Measurements from ENCODE around the gene DGKG.

Gene DGKG

DNA sequence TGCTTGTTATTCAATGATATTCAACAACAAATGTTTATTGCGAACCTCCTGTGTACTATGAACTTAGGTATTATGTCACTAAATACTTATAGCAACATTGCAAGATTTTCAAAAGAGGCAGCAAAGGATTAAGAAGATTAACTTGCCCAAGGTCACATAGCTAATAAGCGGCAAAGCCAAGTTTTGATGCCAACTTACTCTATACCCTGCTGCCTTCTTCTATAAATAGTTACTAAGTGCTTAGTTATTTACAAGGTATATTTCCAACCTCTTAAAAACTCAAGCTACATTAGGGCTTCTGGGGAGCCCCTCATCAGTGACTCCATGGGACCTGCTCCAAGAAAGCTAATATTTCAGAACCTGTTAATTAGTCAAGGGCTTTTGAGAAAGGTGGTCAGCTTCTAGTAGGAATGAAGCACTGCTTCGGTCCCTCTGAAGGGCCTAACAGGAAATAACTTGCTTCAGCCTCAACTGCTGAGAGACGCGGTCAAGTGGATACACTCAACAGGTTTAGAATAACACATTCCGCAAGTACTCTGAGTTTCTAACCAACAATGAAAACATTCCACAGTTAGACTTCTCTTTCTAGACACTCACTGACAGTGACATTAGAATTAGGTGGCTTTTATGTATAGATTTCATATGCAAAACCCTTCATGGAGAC is 125.5 kb downstream of the DGKG start:
- no peak for DNase-seq

- DNase-seq: no peak
Measured at GRCh38 chr3:186235554-186235953, 126.5 kb downstream of the DGKG start.

DNA sequence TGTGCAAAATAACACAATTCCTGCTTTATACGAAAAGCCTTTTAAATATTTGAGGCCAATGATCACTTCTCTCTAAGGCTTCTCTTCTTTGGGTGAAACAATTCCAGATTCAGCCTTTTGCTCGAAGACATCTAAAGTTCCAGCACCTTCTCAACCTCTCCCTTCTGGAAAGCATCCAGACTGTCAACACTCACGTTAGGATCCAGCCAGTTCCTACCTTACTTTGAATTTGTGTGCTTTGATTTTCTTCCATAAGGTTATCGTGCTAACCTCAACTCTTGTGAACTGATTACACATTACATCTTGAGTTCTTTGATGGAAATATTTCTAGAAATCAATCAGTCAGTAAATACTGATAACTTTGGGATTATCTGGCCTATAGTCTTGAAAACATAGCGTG is 127.9 kb downstream of the DGKG start:
- no peak for DNase-seq

- DNase-seq: no peak
Measured at GRCh38 chr3:186226482-186226881, 135.6 kb downstream of the DGKG start.

DNA sequence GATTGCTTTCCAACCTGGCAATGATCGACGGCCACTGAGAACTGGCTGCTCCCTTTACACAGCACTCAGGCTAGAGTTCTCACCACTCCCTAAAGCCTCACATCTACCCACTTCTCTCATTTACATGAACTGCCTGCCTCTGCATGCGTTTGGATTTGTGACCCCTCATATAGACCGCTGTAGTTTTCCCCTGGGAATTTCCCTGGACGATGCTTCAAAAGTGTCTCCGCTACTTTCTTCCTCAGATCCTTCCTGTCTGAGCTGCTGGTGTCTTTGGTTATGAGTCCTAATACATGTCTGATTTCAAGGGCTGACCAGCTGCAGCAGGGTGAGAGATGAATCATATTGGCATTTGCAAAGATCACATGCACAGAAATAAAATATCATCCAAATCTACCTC is 136.4 kb downstream of the DGKG start:
- DNase-seq: no peak

DNA sequence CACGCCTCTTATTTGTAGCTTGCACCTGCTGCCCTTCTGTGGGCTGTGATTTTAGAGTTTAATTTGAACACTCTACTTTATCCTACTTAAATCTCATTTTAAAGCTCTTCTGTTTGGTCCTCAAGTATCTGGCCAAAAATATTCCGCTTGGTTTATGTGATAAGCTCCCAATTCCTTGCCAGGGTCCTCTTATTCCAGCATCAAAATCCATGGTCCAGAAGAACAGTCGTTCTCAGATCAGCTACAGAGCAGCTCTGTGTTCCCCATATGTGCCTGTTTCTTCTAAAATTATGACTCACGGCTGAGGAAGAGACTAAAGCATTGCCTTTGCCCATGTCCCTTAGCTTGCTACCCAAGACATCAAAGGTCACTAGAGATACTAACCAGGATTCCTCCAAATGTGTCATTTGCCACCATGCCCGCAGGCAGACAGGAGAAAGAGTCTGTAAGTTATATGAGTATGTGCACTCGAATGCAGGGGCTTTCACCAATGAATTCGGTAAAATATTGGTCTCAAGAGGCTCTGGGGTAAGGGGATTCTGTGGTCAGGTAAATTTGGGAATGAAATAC is 137.9 kb downstream of the DGKG start:
- DNase-seq: no peak

- no peak for DNase-seq
Measured at GRCh38 chr3:186223476-186223875, 138.6 kb downstream of the DGKG start.

DNA sequence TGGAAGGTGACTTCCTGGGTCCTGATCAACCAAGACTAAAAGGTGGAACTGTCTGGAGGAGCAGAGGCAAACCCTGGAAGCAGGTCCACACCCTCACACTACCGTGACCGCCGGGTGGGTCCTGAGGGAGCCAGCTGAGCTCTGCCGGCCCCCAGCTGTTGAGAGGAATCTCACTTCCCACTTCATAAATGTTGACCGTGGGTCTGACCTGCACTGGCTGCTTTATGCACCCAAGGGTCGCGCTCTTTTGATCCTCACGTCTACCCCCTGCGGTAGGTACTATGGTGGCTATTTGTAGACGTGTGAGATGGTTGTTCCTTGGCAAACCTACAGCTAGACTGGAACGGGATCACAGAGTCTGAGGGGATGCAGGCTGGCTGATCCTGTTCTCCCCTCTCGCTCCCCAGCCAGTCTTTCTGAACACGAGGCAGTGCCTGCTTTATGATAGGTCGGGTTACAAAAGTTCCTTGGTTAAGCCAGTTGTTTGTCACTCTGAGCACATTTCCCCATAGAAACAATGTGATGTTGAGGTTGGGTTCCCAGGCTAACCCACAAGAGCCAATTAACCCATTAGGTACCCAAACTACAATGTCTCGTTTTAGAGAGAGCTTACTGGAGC is 140.2 kb downstream of the DGKG start:
- DNase-seq: no peak

GRCh38 chr3:186220911-186221645 is 141.0 kb downstream of the DGKG start:
- DNase-seq: no peak

- DNase-seq: no peak
Measured at GRCh38 chr3:186220365-186220764, 141.7 kb downstream of the DGKG start.

DNA sequence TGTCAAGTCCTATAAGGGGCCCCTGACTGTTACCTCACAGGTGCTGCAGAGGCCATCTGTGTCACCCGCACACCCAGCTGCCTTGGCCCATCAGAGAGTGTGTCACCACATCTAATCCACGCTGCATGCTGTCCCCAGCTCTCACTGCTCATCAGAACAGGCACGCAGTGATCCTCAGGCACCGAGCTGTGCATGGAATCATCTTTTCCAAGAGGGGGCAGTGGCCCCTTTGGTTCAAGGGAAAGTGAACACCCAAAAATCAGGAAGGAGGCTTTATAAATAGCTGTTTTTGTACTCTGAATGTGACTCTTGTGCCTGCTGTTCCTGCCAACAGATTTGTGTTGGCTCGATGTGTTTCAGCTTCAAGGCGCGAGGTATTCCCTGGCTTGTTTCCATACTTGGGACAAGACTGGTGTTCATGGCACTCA is 142.8 kb downstream of the DGKG start:
- no peak for DNase-seq

- no peak for DNase-seq
Measured at GRCh38 chr3:186218421-186218820, 143.6 kb downstream of the DGKG start.

DNA sequence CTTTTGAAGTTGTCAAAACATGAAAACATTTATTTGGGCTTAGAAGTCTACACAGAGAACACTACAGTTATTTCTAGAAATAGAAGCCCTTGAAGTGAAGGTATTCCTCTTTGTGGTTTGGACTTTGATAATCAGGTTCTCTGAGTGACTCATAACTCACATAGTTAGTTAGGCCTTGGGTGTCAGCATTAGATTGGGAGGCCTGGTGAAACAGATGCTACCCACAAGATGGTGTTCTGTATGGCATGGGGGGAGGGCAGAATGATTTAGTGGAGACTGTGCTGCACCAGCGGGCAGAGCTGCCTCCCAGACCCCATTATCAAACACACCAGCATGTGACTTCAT is 144.2 kb downstream of the DGKG start:
- DNase-seq: no peak

GRCh38 chr3:186216900-186217819 is 144.9 kb downstream of the DGKG start:
- DNase-seq: no peak

- DNase-seq: no peak
Measured at GRCh38 chr3:186214670-186215069, 147.4 kb downstream of the DGKG start.

GRCh38 chr3:186213946-186214345 is 148.1 kb downstream of the DGKG start:
- no peak for DNase-seq

DNA sequence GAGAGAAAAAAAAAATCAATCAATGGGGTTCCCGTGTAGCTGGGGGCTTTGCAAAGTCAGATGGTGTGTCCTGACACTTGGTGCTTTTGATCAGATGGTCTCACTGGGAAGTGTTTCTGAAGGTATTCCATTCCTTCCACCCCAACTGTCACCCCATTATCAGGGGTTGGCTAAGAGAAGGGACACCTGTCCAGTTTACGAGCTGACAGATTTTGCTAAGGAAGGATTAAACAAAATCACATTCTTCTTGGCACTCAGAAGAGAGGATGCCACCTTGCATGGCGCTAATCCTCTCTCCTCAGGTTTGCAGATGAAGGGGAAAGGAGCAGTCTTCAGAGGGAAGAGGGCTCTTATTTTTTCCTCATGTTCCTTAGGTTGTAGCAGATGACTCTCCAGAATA is 149.4 kb downstream of the DGKG start:
- DNase-seq: no peak

GRCh38 chr3:186210852-186211500 is 151.1 kb downstream of the DGKG start:
- no peak for DNase-seq

GRCh38 chr3:186209810-186210752 is 152.0 kb downstream of the DGKG start:
- no peak for DNase-seq

- no peak for DNase-seq
Measured at GRCh38 chr3:186208296-186208989, 153.6 kb downstream of the DGKG start.

DNA sequence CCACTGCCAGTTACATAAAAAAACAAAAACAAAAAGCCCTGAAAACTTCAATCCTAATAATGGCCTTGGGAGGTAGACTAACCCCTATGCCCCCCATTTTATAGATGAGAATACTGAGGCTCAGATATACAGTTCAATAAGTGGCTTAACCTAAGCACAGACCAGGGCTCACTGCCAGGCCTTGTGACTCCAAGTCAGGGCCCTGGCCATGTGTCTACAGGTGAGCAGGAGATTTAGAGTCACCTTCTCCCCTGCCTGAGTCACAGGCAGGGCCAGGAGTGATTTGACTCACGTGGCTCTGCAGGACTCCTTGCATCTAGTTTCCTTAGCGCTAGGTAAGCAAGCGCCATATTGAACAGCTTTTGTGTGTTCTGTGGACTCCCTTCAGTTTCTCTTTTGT is 154.5 kb downstream of the DGKG start:
- no peak for DNase-seq

All from stimulated activated CD4-positive, alpha-beta T cell treated with anti-CD3 and anti-CD28 coated beads, Interleukin-4, amount 100 ng/mL, for 24 hours (primary cell).